ENCODE data around the gene LRRC1. TPM values are rescaled to one million over a fixed set of nuclear protein-coding genes. Genes with fewer than 3 reads are reported as not detected.

The LRRC1 gene
- total and polyA plus RNA-seq, 2 of the 8 experiments (the other 6 are each of a cell fraction or from before 2014, with no cell fraction given): 6.7 to 15.9 TPM

GRCh38 chr6:53808302-53808881 is 13.6 kb downstream of the LRRC1 start:
- no peak overlapping the region for H3K23ac ChIP-seq (ENCODE audit: insufficient read length)
- H3K9ac ChIP-seq (replicated peaks in 1 of 4; ENCODE audit: extremely low read depth in 1 of 4, low read depth in 3 of 4, low read length in 3 of 4): no peak overlapping the region
- H4K20me1 ChIP-seq (replicated peaks in 1 of 2; ENCODE audit: control insufficient read depth in 1 of 2, insufficient read depth in 2 of 2, low read length in 2 of 2): peaks cover 4 to 6% of the 10 kb centered on the region in 2 experiments
- no peak overlapping the region for H3K4me3 ChIP-seq (ENCODE audit: extremely low read depth in 1 of 4, insufficient read depth in 2 of 4, low read depth in 3 of 4, low read length in 4 of 4)
- H2BK120ac ChIP-seq (replicated peaks; ENCODE audit: low read depth, low read length): no peak overlapping the region
- ChIA-PET POLR2A (ENCODE audit: partially characterized antibody) (interaction anchor here (1.1 to 1.8 kb wide), 2 partner anchors 14 to 15 kb away, joined by 3 to 4 read pairs; partner anchors contain the start of gene LRRC1), CTCF (ENCODE audit: partially characterized antibody) (interaction anchor here (0.6 to 1.5 kb wide), 4 partner anchors 13 to 148 kb away, joined by 3 to 6 read pairs (median 4); partner anchors contain the start of gene LRRC1)
- FAIRE-seq: no peak
- H4K5ac ChIP-seq (ENCODE audit: insufficient read length, low read depth, low read length): no peak overlapping the region
- H3K79me2 ChIP-seq (ENCODE audit: control insufficient read depth in 1 of 2, insufficient read depth in 2 of 2, low read length in 2 of 2): peaks cover 4 to 35% of the 10 kb centered on the region in 2 experiments; a peak in 3 of 4 replicates
- H2AFZ ChIP-seq (ENCODE audit: low read length): no peak overlapping the region
- no peak overlapping the region for H3K4me2 ChIP-seq (ENCODE audit: insufficient read depth in 1 of 2, low read depth in 2 of 2, low read length in 2 of 2)
- H3K36me3 ChIP-seq (ENCODE audit: control insufficient read depth in 2 of 4, insufficient read depth in 4 of 4, low read length in 3 of 4): no peaks in the 10 kb centered on the region
- no peak overlapping the region for H2BK20ac ChIP-seq (ENCODE audit: low read length)
- H3K27ac ChIP-seq (ENCODE audit: low read depth, low read length): no peak overlapping the region
- H2BK5ac ChIP-seq (ENCODE audit: low read depth, low read length): no peak overlapping the region
- no peak for DNase-seq (ENCODE audit: low read depth in 1 of 2, low spot score in 2 of 2)
- H3K27me3 ChIP-seq (replicated peaks in 1 of 4; ENCODE audit: control insufficient read depth in 3 of 4, extremely low read depth in 1 of 4, insufficient read depth in 3 of 4, low read length in 3 of 4): no peaks in the 10 kb centered on the region
- H4K91ac ChIP-seq (replicated peaks; ENCODE audit: insufficient read length, low read length): no peak overlapping the region
- H3K56ac ChIP-seq (replicated peaks; ENCODE audit: insufficient read length, low read depth, low read length): no peak overlapping the region
- no peak overlapping the region for H3K4ac ChIP-seq (replicated peaks; ENCODE audit: insufficient read length, low read depth, low read length)
- no peak overlapping the region for H2BK15ac ChIP-seq (ENCODE audit: low read length)
- no peak overlapping the region for H4K8ac ChIP-seq (ENCODE audit: extremely low read depth, insufficient read depth, low read length)
- peaks cover 0 to 24% (median 13%) of the 10 kb centered on the region in 4 experiments; a peak in 6 of 7 replicates for H3K4me1 ChIP-seq (replicated peaks in 1 of 4; ENCODE audit: control insufficient read depth in 3 of 4, insufficient read depth in 4 of 4, low read length in 3 of 4)
- H2BK12ac ChIP-seq (ENCODE audit: low read depth, low read length): no peak overlapping the region
- H3K14ac ChIP-seq (ENCODE audit: insufficient read length): no peak overlapping the region
- H3K23me2 ChIP-seq (ENCODE audit: low read depth, low read length): no peaks in the 10 kb centered on the region
- H2AK5ac ChIP-seq (ENCODE audit: low read depth, low read length): 0 out of 2 replicates have a peak overlapping the region, but pooled peaks have one; percentile 32
- no peak overlapping the region for H3K18ac ChIP-seq (ENCODE audit: extremely low read depth, low read length)
- H3K79me1 ChIP-seq (ENCODE audit: low read depth, low read length): no peaks in the 10 kb centered on the region; the same call in 1 of the 2 replicates
- H3K9me3 ChIP-seq (ENCODE audit: insufficient read depth in 2 of 2, low read depth in 1 of 2, low read length in 1 of 2): no peaks in the 10 kb centered on the region
- TF ChIP-seq TEAD4 (IDR thresholded peaks at IDR 0.05; ENCODE audit: low read depth, low read length): no peak
- no peak for TF ChIP-seq SAP30 (IDR thresholded peaks at IDR 0.05; ENCODE audit: insufficient read depth, insufficient replicate concordance, low read length)
- TF ChIP-seq MAFK (IDR thresholded peaks at IDR 0.05; ENCODE audit: low read depth, low read length): no peak
- TF ChIP-seq BCL11A (IDR thresholded peaks at IDR 0.05; ENCODE audit: low read depth in 2 of 2, low read length in 2 of 2): no peak
- no peak for TF ChIP-seq YY1 (IDR thresholded peaks at IDR 0.05; ENCODE audit: low read depth, low read length)
- TF ChIP-seq HDAC2 (IDR thresholded peaks at IDR 0.05; ENCODE audit: borderline replicate concordance in 1 of 2, low read depth in 2 of 2, low read length in 2 of 2): no peak
- no peak for TF ChIP-seq HDAC6 (IDR thresholded peaks at IDR 0.05; ENCODE audit: low read depth, low read length)
